Ureter (tissue), 1 donor: ENCODE data around the gene VIPR2. TPM values are rescaled to one million over a fixed set of nuclear protein-coding genes. Genes with fewer than 3 reads are reported as not detected.
"Not testable (repeated sequence)": the region's sequence is repeated elsewhere in the genome, so short reads cannot be mapped to it uniquely, and the experiment has no call there.

ENCODE experiments used
- DNase-seq: peaks from one replicate; pipeline ENCODE4 v3.0.0-alpha.2; 2020; ENCODE audit warnings: low spot score
- total RNA-seq: library from RNA; stranded (reverse); gene quantifications from one replicate; pipeline ENCODE4 v1.2.4, GENCODE V29; 2023
- donor health status: DM: yes; HTN: yes; CAD: no.

Gene VIPR2, protein sequence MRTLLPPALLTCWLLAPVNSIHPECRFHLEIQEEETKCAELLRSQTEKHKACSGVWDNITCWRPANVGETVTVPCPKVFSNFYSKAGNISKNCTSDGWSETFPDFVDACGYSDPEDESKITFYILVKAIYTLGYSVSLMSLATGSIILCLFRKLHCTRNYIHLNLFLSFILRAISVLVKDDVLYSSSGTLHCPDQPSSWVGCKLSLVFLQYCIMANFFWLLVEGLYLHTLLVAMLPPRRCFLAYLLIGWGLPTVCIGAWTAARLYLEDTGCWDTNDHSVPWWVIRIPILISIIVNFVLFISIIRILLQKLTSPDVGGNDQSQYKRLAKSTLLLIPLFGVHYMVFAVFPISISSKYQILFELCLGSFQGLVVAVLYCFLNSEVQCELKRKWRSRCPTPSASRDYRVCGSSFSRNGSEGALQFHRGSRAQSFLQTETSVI
- total RNA-seq: 4.8 TPM

DNA sequence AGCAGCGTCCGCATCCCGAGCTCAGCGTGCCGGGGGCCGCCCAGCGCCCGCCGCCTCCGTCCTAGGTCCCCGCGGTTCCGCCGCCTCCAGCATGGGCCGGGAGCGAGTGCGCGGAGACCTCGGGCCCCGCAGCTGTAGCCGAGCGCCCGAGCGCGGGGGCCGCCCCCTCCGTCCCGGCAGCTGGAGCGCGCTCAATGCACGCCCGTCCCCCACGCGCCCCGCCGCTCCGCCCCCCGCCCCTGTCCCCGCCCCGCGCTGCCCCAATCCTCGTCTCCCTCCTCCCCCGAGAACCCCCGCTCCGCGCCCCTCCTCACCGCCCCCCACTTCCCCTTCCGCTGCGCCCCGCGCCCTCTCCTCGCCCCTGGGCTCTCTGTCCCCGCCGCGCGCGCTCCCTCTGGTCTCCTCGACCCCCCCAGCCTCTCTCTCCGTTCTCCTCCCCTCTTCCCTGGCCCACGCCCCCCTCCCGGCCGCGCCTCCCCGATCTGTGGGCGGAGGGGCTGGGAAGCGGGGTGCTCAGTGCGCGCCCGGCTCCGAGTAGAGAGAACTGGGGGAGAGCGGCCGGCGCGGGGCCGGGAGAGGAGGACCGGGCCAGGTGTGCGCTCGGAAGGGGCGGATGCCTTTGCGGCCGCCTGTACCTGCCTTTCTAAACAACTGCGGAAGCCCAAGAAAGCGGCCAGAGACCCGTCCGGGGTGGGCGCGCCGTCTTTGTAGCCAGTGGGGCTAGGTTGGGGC lies at the start of gene VIPR2:
VIPR2 (minus strand) TSS at position 110 of the 732 bp plus-strand sequence; CDS start at position 14, 96 bp downstream.
- DNase-seq: no peak

DNA sequence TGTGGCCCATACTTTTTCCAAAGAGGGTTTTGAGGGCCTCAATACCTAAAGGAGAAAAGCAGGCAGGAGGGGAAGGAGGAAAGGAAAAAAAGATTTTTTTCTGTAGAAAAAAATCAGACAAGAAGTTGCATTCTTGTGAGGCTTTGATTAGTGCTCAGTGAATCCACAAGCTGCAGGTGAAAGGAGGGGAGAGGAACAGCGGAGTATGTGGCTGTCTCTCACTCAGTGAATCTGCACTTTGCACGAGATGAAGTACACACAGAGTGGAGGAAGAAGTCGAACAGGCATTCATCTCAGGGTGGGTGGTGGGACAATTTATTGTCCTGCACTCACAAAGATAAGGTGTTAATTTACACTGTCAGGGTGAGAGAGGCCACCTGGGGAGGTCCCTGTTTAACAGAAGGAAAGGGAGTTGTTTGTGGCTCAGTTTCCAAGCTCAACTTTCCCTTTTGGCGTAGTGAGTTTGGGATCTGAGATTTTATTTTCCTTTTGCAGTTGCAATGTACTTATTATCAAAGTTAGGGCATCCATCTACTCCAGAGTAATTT lies 49.0 kb upstream of the VIPR2 start:
- no peak for DNase-seq

DNA sequence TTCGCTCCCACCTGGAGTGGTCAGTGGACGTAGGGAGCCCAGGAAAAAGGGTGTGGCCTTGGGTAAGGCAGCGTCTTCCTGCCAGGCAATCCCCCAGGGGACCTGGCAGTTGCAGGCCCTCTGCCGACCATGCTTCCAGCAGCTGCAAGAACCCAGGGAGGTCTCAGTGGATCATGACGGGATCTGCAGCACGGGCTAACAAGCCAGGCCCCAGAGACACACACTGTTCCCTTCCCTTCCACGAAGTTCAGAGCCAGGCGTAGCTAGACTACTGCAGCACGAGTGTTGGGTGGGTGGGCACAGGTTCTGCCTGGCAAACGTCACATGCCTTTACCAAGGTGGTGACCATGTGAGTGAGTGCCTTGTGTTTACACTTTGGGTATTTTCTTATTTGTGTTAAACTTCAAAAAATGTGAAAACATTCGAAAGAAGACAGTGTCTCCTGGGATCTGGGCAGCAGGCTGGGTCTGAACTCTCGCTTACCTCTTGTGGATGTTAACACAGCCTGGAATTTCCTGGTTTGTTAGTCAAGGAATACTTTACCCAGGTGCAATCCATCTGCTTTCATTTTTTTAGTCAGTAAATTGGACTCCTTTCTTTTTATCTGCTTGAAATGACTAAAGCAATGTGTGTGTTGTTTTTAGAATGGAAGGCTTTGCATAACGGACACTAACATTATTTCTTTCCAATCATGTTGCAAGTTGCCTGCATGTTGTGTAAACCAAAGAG lies 48.2 kb upstream of the VIPR2 start:
- DNase-seq: no peak

DNA sequence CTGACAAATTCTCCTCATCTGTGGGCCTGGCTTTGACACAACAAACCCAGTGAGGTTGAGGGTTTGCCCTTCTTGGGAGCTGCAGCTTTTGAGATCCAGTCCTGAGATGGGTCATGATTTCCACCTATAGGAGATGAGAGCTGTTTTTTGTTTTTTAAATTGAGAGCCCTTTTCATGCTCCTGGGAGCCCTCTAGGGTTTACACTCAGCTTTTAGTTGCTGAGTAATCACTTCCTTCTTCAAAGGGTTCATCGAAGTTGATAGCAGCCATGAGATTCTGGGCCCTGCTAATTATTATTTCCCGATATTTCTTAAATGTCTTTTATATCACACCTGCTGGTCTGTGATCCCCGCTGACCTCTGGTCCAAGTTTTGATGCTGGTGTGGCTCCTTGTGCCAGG lies 47.3 kb upstream of the VIPR2 start:
- no peak for DNase-seq

DNA sequence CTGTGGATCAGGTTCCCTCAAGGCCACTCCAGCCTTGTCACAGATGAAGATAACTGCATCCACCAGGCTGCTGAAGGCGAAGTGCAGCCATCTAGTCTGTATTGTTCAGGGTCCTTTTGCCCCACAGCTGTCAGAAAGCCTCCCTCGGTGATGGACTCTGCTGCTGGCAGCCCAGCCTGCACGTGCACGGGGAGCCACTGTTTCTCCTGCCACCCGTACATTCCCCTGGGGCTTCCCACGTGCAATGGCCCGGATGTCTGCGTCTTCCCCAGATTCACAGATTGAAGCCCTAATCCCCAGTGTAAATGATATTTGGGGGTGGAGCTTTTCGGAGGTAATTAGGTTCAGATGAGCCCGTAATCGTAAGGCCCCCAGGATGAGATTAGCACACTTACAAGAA lies 46.6 kb upstream of the VIPR2 start:
- no peak for DNase-seq

DNA sequence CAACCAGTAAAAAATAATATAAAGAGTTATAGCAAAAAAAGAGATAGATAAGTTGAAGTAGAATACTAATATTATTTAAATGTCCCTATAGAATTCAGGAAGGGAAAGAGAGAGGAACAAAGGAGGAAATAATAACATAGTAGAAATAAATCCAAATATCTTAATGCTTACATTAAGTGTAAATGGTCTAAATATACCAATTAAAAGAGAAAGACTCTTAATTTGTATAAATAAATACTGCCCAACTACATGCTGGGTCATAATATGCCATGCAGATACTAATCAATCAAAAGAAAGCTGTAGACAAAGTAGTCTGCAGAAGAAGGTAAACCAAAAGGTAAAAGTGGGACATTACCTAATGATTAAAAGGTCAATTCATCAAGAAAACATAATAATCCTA lies 43.3 kb upstream of the VIPR2 start:
- DNase-seq: no peak

DNA sequence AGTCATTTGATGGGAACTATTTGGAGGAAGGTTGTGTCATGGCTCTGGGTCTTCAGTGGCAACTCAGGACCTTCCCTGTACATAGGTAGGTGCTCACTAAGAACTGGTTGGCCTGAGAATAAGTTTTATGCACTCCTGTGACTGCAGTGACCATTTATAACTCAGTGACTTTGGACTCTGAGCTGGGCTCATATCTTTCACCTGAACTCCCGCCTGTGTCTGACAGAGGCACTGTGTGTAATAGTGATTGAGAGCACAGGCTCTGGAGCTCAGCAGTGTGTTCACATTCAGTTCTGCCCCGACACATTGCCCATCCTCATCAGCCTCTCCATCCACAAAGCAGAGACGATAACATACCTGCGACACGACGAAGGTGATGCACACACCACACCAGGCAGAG lies 34.6 kb upstream of the VIPR2 start:
- DNase-seq: no peak

DNA sequence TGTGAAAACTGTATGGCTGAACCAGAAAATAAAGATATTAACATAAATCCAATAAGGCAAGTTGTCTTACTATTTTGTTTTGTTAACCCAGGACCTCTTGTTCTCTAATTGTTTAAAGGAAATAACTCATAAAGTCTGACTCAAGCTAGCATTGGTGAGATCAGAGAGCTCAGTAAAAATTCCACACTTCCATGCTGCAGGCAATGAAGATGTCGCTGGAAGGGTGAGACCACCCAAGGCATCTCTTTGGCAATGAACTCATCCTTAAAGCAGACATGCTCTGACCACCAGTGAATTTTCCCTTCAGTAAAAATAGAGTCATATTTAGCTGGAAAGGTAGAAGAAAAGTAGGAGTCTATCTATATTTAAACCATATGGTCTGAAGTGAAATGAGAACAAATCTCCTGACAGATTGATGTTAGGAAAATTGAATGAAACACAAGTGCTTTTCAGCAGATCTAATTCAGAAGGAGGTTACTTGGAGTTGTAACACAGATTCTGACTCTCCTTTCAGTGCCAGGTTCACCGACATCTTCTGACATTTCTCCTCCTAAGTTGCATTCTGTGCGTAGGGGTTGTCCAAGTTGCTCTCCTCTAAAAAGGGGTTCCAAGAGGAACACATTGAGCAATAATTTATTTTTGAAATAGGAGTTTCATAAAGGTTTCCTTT lies 32.8 kb upstream of the VIPR2 start:
- no peak for DNase-seq

DNA sequence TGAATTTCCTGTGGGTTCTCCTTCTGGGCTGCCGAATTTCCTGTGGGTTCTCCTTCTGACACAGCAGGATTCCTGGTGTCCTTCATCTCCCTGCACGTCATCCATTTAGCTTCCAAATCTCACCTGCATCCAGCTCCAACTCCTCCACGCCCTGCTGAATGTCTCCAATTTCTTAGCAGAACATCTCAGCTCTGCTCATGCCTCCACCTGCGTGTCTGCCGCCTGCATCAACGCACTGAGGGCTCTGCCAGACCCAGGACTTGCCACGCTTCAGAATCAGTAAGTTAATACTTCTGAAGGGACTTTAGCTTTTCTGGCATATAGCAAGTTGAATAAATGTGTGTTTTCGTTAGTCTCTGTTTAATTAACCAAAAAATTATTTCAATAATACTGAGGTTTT lies 31.1 kb upstream of the VIPR2 start:
- no peak for DNase-seq

DNA sequence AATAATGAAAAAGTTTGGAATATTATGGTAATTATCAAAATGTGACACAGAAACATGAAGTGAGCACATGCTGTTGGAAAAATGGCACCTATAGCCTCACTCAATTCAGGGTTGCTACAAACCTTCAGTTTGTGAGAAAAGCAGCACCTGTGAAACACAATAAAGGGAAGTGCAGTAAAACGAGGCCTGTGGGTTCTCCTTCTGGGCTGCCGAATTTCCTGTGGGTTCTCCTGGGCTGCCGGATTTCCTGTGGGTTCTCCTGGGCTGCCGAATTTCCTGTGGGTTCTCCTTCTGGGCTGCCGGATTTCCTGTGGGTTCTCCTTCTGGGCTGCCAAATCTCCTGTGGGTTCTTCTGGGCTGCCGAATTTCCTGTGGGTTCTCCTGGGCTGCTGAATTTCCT lies 30.4 kb upstream of the VIPR2 start:
- DNase-seq: not testable (repeated sequence)

DNA sequence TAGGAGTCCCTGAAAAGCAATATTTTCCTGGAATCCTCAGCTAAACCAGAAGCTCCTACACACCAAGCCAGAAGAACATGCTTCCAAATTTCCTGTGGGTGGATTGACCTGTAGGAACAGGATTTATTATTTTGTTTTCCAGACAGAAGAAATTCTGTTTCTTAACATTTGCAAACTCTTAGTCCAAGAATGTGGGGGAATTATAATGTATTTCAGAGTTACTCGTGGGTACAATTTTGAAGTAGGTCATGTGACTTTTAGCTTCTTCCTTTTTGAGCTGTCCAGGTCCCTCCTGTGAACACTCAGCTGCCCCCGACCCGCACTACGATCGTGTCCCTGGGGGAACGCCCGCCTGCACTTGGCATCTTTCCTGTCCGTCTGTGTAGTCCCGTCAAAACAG lies 27.7 kb upstream of the VIPR2 start:
- no peak for DNase-seq

DNA sequence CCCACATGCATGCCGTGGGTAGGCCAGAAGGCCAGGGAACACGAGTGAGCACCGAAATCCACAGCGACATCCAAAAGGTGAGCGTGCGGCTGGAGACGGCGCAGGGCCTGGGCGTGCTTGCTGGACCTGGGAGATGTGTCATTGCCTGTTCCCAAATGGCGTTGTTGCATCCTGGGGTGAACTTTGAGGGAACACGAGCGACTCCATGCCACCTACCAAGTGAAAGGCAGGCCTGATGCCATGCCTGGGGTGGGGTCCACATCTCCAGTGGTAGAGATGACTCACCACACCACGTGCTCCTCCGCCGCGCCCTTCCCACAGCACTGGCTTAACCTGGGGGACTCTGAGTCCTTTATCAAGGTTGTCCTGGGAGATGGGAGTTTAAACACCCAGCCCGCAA lies 24.7 kb upstream of the VIPR2 start:
- DNase-seq: no peak

DNA sequence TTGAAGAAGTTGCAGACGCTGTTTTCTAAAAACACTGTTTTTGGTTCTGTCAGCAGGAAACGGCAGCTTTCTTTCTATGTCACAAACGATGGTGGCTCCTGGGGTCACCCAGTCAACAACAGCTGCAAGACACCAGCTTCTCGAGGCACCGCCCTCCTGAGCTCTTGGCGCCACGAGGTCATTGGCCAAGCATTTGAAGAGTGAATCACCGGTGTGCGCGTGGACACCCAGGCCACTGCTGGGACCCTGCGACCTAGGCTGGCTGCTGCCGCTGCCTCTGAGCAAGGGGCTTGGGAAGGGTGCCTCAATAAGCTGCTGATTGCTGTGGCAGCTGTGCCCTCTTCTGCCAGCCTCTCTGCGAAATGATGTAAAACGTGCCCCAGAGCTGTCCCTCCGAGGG lies 22.5 kb upstream of the VIPR2 start:
- DNase-seq: no peak

DNA sequence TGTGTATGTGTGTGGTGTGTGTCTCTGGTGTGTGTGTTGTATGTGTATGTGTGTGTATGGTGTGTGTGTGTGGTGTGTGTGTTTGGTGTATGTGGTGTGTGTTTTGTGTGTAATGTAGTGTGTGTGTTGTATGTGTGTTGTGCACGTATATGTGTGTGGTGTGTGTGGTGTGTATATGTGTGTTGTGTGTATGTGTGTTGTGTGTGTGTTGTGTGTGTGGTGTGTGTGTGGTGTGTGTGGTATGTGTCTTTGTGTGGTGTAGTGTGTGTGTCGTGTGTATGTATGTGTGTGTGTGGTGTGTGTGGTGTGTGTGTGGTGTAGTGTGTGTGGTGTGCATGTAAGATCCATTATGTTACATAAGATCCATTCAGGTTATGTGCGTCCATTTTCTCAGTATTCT lies 21.9 kb upstream of the VIPR2 start:
- no peak for DNase-seq

DNA sequence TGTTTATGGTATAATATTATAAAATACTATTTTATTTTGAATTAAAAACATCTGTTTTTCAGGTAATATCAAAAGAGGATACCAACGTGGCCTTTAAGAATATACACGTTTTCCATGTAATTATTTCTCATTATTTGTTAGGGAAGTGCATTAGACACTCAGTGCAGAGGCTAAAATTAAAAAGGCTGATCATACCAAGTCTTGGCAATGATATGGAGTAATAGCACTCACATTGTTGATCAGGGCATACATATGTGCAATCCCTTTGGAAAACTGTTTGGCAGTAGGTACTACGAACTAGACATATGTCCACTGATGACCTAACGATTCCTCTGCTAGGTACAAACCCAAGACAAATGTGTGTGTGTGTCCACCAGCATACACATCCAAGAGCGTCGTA lies 20.7 kb upstream of the VIPR2 start:
- no peak for DNase-seq

DNA sequence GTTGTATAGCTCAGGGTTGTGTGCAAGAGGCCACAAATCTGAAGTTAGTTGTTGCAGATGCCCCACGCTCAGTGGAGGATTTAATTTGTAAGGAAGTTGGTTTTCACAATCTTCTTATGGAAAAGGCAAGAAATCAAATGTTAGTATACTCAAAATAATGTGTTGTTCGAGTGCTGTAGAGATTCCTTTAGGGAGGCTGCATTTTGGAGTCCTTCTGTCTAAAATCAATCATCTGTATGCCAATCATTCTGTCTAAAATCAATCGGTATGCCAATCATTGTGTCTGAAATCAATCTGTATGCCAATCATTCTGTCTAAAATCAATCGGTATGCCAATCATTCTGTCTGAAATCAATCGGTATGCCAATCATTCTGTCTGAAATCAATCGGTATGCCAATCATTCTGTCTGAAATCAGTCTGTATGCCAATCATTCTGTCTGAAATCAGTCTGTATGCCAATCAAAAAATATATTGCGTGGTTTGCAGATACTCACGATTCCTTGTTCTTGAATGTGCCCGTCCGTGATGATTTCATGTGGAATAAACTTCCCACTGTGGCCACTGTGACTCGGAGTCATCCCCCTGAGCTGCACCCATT lies 19.1 kb upstream of the VIPR2 start:
- DNase-seq: not testable (repeated sequence)

DNA sequence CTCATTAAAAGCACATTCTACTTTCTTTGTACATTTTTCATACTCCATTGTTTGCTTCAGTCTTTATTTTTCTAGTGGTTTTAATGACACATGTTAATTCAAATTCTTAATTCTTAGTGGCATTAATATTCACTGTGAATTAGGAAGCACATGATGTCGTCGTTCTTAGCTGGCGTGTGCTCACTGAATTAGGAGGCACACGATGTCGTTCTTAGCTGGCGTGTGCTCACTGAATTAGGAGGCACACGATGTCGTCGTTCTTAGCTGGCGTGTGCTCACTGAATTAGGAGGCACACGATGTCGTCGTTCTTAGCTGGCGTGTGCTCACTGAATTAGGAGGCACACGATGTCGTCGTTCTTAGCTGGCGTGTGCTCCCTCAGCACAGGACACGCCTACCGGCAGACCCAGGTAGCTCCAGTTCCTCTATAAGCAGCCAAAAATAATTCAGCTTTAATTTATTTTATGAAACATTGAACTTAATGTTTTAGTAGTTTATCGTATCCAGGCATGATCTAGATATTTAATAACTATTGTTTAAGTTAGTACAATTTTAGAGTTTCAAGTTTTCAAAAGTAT lies 17.5 kb upstream of the VIPR2 start:
- DNase-seq: not testable (repeated sequence)

DNA sequence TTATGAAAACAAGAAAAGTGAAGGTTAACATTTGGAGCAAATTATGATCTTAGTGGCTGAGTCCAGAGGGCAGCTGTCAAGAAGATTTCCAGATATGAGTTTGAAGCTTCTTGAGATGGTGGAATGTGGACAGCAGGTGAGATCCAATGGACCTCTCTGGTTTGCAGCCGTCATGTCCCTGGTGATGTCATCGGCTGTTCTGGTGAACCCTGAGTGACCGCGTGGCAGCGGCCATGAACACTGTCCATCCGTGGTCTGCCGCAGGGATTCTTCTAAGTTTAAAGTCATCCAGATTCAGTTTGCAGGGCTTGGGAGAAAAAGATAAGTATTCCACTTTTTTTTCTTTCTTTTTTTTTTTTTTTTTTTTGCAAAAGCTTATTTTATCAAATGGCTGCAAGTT lies 15.8 kb upstream of the VIPR2 start:
- DNase-seq: no peak

DNA sequence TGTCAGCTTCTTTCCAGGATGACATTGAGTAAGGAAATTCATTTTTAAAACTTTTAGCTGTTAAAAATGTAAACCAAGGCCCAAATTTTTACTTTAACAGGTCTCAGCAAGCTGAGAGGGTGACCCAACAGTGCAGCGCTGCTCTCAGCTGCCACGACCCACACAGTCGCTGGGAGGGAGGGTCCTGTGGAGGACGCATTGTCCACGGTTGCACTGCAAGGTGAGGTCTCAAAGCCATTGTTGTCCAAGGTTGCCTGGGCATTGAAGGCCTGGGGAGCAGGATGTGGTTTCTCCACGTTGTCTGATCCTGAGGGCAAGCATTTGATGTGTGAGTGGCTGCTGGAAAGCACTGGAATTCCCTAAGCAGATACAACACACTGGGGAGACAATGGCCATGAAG lies 15.1 kb upstream of the VIPR2 start:
- no peak for DNase-seq

DNA sequence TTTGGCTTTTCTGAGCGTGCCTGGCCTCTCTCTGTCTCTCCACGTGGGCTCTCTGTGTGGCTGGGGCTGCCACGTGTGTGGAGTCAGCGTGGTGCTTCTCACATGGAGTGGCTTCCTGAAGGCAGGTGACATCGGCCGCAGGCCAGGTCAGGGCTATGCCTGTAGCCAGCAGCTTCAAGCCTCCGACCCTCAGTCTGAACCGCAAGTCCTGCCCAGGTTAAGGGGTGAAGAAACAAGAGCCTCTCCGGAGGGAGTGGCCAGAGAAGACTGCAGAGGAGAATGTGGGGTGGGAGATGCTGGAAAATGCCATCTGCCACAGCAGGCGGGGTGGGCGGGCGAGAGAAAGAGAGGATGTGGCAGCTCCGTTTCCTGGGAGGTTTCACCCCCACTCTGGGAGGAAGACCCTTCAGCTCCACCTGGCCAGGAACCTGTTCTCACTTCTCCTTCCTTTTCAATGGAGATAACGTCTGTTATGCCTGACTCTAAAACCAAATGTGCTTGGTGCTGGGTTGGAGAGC lies 14.3 kb upstream of the VIPR2 start:
- DNase-seq: no peak
